Thyroid gland (tissue), 4 donors: ENCODE results near the gene ARHGAP15.

Experiments
- POLR2A ChIP-seq, 2 donors: fragments of 450-650 bp; IDR thresholded peaks; one replicate each; pipeline ENCODE4 v1.6.1; 2017; ENCODE audit warnings: antibody characterized with exemption in 2 of 2, mild to moderate bottlenecking in 2 of 2, moderate library complexity in 1 of 2
- TF ChIP-seq, protein P1 (sequence below), 6 experiments: fragments of 200-600 bp in 3 of 6; fragments of 450-650 bp in 3 of 6; sonication (generic) in 3 of 6; IDR thresholded peaks; one replicate each; pipeline ENCODE4 v1.5.1; 2016 to 2019; ENCODE audit warnings: antibody characterized with exemption in 6 of 6, mild to moderate bottlenecking in 2 of 6, inconsistent platforms in 1 of 6, moderate library complexity in 1 of 6

DNA sequence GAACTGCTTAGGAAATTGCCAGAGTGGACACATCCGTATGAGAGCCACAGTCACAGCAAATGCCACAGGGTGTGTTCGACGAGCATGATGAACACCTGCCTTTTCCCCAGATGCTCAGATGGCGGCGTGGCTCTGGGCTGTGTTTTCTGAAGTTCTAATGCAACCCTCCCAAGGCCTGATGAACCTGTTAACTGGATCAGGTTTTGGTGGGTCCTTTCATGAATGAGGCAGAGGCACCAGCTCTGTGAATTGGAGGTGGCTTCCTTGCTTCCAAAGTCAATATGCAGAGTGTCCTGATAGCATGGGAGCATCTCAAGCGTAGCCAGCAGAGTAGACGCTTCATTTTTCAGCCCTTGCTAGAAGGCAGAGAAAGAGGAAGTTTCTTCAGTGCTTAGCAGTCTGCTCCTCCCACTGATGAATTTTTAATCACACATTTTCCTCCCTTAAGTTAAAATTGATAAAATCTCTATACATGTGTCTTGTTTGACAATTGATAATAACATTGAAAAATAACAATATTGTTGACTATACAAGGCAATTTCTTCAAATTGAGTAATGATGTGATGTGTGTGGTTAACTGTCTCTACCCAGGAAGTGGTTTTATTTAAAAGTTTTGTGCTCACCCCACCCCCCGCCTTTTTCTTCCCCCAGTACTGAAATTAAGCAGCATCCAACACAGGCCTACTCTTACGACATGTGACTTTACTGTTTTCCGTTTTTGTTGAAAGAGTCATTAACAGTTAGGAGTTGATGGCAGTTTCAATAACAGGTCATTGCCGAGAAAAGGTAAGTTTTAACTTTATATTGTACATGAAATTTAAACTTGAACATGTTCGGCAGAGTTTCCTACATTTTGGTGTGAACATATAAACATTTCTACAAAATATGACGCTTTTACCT lies at the start of gene ARHGAP15:
- TF ChIP-seq, protein P1, sequence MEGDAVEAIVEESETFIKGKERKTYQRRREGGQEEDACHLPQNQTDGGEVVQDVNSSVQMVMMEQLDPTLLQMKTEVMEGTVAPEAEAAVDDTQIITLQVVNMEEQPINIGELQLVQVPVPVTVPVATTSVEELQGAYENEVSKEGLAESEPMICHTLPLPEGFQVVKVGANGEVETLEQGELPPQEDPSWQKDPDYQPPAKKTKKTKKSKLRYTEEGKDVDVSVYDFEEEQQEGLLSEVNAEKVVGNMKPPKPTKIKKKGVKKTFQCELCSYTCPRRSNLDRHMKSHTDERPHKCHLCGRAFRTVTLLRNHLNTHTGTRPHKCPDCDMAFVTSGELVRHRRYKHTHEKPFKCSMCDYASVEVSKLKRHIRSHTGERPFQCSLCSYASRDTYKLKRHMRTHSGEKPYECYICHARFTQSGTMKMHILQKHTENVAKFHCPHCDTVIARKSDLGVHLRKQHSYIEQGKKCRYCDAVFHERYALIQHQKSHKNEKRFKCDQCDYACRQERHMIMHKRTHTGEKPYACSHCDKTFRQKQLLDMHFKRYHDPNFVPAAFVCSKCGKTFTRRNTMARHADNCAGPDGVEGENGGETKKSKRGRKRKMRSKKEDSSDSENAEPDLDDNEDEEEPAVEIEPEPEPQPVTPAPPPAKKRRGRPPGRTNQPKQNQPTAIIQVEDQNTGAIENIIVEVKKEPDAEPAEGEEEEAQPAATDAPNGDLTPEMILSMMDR (IDR thresholded peaks at IDR 0.05), result no peak
- no peak for TF ChIP-seq POLR2A (IDR thresholded peaks at IDR 0.05)
